Spleen (tissue), 11 donors: ENCODE results near the gene NUP160. TPM values are rescaled to one million over a fixed set of nuclear protein-coding genes. Genes with fewer than 3 reads are reported as not detected.

Source experiments
- DNase-seq: peaks from one replicate; pipeline ENCODE4 v3.0.0-alpha.2; 2020
- H3K27ac ChIP-seq, 8 donors: fragments of 200-600 bp; sonication (generic) in 7 of 8; 1 replicate in 4 of 8; 2 replicates in 4 of 8; pipeline versions ENCODE4 v1.5.0 to v1.8.0; 2016 to 2021; ENCODE audit warnings: inconsistent platforms in 4 of 8, mild to moderate bottlenecking in 4 of 8, moderate library complexity in 1 of 8
- H3K27me3 ChIP-seq, 7 donors: fragments of 200-600 bp; sonication (generic) in 6 of 7; replicated peaks in 1 of 7; 1 replicate in 4 of 7; 2 replicates in 3 of 7; pipeline versions ENCODE4 v1.5.0 to v1.8.0; 2016 to 2021; ENCODE audit warnings: inconsistent platforms in 3 of 7, mild to moderate bottlenecking in 1 of 7
- H3K36me3 ChIP-seq, 6 donors: fragments of 200-600 bp; sonication (generic) in 5 of 6; 1 replicate in 4 of 6; 2 replicates in 2 of 6; pipeline versions ENCODE4 v1.5.0 to v1.8.0; 2016 to 2021; ENCODE audit warnings: inconsistent platforms in 2 of 6
- H3K4me1 ChIP-seq, 6 donors: fragments of 200-600 bp; sonication (generic) in 5 of 6; 1 replicate in 3 of 6; 2 replicates in 3 of 6; pipeline versions ENCODE4 v1.5.0 to v1.8.0; 2016 to 2021; ENCODE audit warnings: inconsistent platforms in 3 of 6
- H3K4me3 ChIP-seq, 8 donors: fragments of 200-600 bp; sonication (generic) in 7 of 8; 1 replicate in 4 of 8; 2 replicates in 4 of 8; pipeline versions ENCODE4 v1.5.0 to v1.8.0; 2016 to 2021; ENCODE audit warnings: inconsistent platforms in 4 of 8, mild to moderate bottlenecking in 4 of 8, moderate library complexity in 2 of 8
- H3K9me3 ChIP-seq, 8 donors: fragments of 200-600 bp; sonication (generic) in 7 of 8; 1 replicate in 4 of 8; 2 replicates in 4 of 8; pipeline versions ENCODE4 v1.5.0 to v1.8.0; 2016 to 2021; ENCODE audit warnings: inconsistent platforms in 4 of 8
- POLR2A ChIP-seq, 3 donors: fragments of 450-650 bp; IDR thresholded peaks; one replicate each; pipeline ENCODE4 v1.5.1; 2017; ENCODE audit warnings: antibody characterized with exemption in 3 of 3, mild to moderate bottlenecking in 1 of 3
- POLR2AphosphoS5 ChIP-seq, 3 donors: sonication (generic); formaldehyde crosslinking; IDR thresholded peaks; one replicate each; pipeline ENCODE4 v1.5.1; 2017; ENCODE audit warnings: antibody characterized with exemption in 3 of 3
- WGBS, 5 donors: extraction: QIAGEN DNeasy Blood & Tissue Kit in 3 of 5; methylation state at CpG; one replicate each; pipeline versions ENCODE4 v1.1.5 to v1.1.7; 2013 to 2018; 5-methylcytosine and 5-hydroxymethylcytosine counted together
- intact Hi-C: fragments of 100-400 bp; cut with DNase I; formaldehyde crosslinking; loops from one replicate; pipeline ENCODE4 v1.15.0; 2023; ENCODE audit warnings: low total_unique reads
- polyA plus RNA-seq, 3 donors: library from polyadenylated mRNA; stranded (reverse); fragments of 200-250 nt; gene quantifications; one replicate each; pipeline ENCODE4 v1.2.1, GENCODE V29; 2013
- total RNA-seq, 7 donors: library from RNA; depleted of rRNA in 3 of 7; stranded (reverse); fragments of >200 nt in 3 of 7; fragmentation: NEBNext Ultra II Directional in 4 of 7; extraction: Animal tissue kit (Norgen Biotek cat#: 25700) in 4 of 7; gene quantifications; one replicate each; pipeline versions ENCODE4 v1.1.0 to v1.2.1, GENCODE V29; 2016 to 2021
- TF ChIP-seq, protein P1 (sequence below), 11 experiments: fragments of 200-600 bp in 7 of 11; fragments of 450-650 bp in 4 of 11; sonication (generic) in 4 of 11; IDR thresholded peaks in 8 of 11; conservative IDR thresholded peaks in 3 of 11; 1 replicate in 7 of 11; 2 replicates in 4 of 11; pipeline versions ENCODE4 v1.4.0 to v1.8.0; 2016 to 2021; ENCODE audit warnings: antibody characterized with exemption in 11 of 11, inconsistent platforms in 4 of 11, mild to moderate bottlenecking in 1 of 11
- donor health status: healthy with polysubstance abuse.
- donor health status: DM: no; HTN: no; CAD: no; lungs with moderate emphysema.
- donor health status: DM: no; HTN: no; CAD: no.
- donor health status: Bipolar disorder and iron deficiency.
- donor health status: healthy.
- donor health status: DM: no; HTN: no; CAD: no.
- donor health status: DM: yes; HTN: yes; CAD: no.

The NUP160 gene
- total and polyA plus RNA-seq, 10 donors = 16.0 to 54.8 (median 41.2) TPM

GRCh38 chr11:47857892-47858543, 9.9 kb upstream of the NUP160 start:
- DNase-seq = no peak
- Histone ChIP-seq H3K4me3 (no peak overlapping the region), H3K27ac (peak overlapping the region in 7 of 8 donors; percentile 18 to 78 (median 53)), H3K9me3 (no peaks in the 10 kb centered on the region), H3K27me3 (no peaks in the 10 kb centered on the region), H3K36me3 (no peaks in the 10 kb centered on the region), H3K4me1 (peaks cover 36 to 99% (median 73%) of the 10 kb centered on the region in 6 donors)
- WGBS, 5 donors = 37 to 58% (median 50%) methylated on average over 10 of the region's 10 CpGs
- intact Hi-C loops = loop anchor here (10.0 kb wide), 1 partner anchor 57 kb away; no protein-coding TSS in a partner anchor
- TF ChIP-seq POLR2A (IDR thresholded peaks at IDR 0.05) = no peak
- TF ChIP-seq, protein P1, sequence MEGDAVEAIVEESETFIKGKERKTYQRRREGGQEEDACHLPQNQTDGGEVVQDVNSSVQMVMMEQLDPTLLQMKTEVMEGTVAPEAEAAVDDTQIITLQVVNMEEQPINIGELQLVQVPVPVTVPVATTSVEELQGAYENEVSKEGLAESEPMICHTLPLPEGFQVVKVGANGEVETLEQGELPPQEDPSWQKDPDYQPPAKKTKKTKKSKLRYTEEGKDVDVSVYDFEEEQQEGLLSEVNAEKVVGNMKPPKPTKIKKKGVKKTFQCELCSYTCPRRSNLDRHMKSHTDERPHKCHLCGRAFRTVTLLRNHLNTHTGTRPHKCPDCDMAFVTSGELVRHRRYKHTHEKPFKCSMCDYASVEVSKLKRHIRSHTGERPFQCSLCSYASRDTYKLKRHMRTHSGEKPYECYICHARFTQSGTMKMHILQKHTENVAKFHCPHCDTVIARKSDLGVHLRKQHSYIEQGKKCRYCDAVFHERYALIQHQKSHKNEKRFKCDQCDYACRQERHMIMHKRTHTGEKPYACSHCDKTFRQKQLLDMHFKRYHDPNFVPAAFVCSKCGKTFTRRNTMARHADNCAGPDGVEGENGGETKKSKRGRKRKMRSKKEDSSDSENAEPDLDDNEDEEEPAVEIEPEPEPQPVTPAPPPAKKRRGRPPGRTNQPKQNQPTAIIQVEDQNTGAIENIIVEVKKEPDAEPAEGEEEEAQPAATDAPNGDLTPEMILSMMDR (IDR thresholded peaks at IDR 0.05 in 8 of 11, conservative IDR thresholded peaks at IDR 0.05 in 3 of 11) = no peak
- TF ChIP-seq POLR2AphosphoS5 (IDR thresholded peaks at IDR 0.05) = no peak

DNA sequence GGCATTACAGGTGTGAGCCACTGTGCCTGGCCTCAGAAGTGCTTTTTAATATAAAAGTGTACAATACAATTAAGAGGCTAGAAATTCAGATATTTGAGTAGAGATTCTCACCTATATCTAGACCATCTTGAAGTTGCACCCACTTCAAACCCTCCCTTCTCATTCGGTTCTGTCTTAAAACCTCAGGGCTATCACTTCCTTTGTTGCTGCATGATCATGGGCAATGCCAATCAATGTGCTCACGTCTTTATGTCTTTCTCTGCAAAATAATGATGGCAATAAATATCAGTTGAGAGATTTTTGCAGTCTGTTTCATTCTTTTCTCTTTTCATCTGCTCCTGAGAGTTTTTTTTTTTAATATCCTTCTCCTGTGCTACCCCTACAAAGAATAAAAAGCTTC, 9.3 kb upstream of the NUP160 start:
- TF ChIP-seq POLR2A (IDR thresholded peaks at IDR 0.05) (no peak), POLR2AphosphoS5 (IDR thresholded peaks at IDR 0.05) (no peak)
- TF ChIP-seq, protein P1 (IDR thresholded peaks at IDR 0.05 in 8 of 11, conservative IDR thresholded peaks at IDR 0.05 in 3 of 11) = no peak
- no peak for DNase-seq
- Histone ChIP-seq H3K4me3 (no peak overlapping the region), H3K4me1 (peaks cover 30 to 99% (median 72%) of the 10 kb centered on the region in 6 donors), H3K36me3 (no peaks in the 10 kb centered on the region), H3K27ac (peak overlapping the region in 7 of 8 donors; percentile 21 to 78 (median 55)), H3K27me3 (no peaks in the 10 kb centered on the region), H3K9me3 (no peaks in the 10 kb centered on the region)
- 16 to 31% (median 26%) methylated on average over 2 of the region's 2 CpGs for WGBS, 5 donors
- intact Hi-C loops = loop anchor here (10.0 kb wide), 1 partner anchor 57 kb away; no protein-coding TSS in a partner anchor

GRCh38 chr11:47856186-47856585, 8.0 kb upstream of the NUP160 start:
- DNase-seq = no peak
- intact Hi-C loops = loop anchor here (10.0 kb wide), 1 partner anchor 59 kb away; no protein-coding TSS in a partner anchor
- no peaks in the 10 kb centered on the region for H3K27me3 ChIP-seq
- no peak overlapping the region for H3K4me3 ChIP-seq
- no peaks in the 10 kb centered on the region for H3K9me3 ChIP-seq
- WGBS, 5 donors = 56 to 81% (median 68%) methylated on average over 2 of the region's 2 CpGs
- H3K4me1 ChIP-seq = peaks cover 24 to 99% (median 71%) of the 10 kb centered on the region in 6 donors
- H3K36me3 ChIP-seq = no peaks in the 10 kb centered on the region
- H3K27ac ChIP-seq = peak overlapping the region in 4 of 8 donors; percentile 12 to 73 (median 56)
- TF ChIP-seq, protein P1 (IDR thresholded peaks at IDR 0.05 in 8 of 11, conservative IDR thresholded peaks at IDR 0.05 in 3 of 11) = no peak
- TF ChIP-seq POLR2AphosphoS5 (IDR thresholded peaks at IDR 0.05) (no peak), POLR2A (IDR thresholded peaks at IDR 0.05) (no peak)

GRCh38 chr11:47854667-47855066, 6.5 kb upstream of the NUP160 start:
- H3K36me3 ChIP-seq = no peaks in the 10 kb centered on the region
- no peak overlapping the region for H3K4me3 ChIP-seq
- TF ChIP-seq, protein P1 (IDR thresholded peaks at IDR 0.05 in 8 of 11, conservative IDR thresholded peaks at IDR 0.05 in 3 of 11) = no peak
- no peak for TF ChIP-seq POLR2AphosphoS5 (IDR thresholded peaks at IDR 0.05)
- peak overlapping the region in 5 of 8 donors; percentile 20 to 55 (median 49) for H3K27ac ChIP-seq
- peaks cover 27 to 100% (median 81%) of the 10 kb centered on the region in 6 donors for H3K4me1 ChIP-seq
- no peaks in the 10 kb centered on the region for H3K9me3 ChIP-seq
- no peaks in the 10 kb centered on the region for H3K27me3 ChIP-seq
- no peak for DNase-seq
- intact Hi-C loops = loop anchor here (10.0 kb wide), 1 partner anchor 60 kb away; no protein-coding TSS in a partner anchor
- WGBS, 5 donors = 46 to 65% (median 54%) methylated on average over 3 of the region's 3 CpGs
